T follicular helper cell (primary cell): ENCODE data around the gene SLC39A5.

Source experiments
- DNase-seq: peaks from one replicate; pipeline ENCODE4 v3.0.0-alpha.2; 2020; ENCODE audit warnings: low read depth

Gene SLC39A5

DNA sequence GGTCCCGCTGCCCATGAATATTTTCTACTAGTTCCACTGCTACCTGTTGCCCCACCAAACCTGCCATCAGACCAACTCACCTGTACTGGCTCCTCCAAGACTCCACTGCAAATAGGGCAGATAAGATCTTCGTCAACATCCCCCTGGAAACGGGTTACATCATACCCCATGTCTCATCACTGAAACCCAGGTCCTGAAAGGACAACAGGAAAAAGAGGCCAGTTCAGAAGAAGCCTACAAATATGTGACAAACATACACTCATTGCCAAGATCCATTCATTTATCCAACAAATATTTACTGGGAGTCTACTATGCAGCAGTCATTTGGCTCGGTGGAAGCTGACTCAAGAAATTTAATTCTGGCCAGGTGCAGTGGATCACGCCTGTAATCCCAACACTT lies 16.0 kb upstream of the SLC39A5 start:
- no peak for DNase-seq

DNA sequence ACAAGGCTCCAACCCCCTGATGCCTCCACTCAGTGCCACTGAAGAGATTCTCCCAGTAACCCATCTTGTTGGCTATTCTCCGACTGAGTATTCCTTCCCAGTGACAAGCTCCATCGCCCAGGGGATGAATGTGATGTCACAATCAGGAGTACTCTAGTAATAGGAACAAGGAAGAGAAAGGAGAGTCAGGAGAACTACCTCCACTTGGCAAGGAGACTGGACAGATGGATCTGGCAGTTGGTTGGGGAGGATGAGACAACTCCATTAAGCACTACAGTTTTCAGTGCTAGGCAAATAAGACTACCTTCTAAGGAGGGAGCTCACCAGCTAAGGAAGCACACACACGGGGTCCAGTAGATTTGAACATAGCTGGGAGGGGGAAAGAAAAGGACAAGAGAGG lies 13.4 kb upstream of the SLC39A5 start:
- no peak for DNase-seq

DNA sequence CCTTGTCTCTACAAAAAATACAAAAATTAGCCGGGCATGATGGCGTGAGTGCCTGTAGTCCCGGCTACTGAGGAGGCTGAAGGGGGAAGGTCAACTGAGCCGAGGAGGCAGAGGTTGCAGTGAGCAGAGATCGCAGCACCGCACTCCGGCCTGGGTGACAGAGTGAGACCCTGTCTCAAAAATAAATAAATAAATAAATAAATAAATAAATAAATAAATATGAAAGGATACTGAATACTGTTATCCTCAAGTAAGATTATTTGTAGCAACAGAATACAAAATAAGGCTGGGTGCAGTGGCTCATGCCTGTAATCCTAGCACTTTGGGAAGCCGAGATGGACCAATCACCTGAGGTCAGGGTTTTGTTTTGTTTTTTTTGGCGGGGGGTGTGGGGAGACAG lies 10.0 kb upstream of the SLC39A5 start:
- no peak for DNase-seq

DNA sequence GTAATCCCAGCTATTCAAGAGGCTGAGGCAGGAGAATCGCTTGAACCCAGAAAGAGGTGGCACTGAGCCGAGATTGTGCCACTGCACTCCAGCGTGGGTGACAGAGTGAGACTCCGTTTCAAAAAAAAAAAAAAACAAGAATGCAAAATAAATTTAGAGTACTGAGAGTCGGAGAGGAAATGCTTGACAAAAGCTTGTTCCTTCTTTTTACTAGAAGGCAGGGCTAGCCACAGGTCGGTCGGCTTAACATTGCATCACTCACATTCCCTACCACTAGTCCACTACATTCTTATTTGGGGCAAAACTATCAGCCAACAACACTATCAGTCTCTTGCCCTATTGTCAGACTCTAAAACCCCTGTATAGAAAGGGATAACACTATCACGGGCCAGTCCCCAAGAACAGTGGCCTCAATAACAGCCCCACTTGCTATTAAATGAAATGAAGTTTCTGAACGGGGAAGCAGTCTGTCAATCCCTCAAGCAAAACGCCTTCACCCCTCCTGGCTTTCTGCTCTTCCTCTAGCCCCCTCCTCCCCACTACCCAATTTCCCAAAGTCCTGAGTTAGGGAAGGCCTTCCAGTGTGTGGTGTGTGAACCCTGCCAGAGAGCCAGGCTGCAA lies 9.1 kb upstream of the SLC39A5 start:
- DNase-seq: no peak

DNA sequence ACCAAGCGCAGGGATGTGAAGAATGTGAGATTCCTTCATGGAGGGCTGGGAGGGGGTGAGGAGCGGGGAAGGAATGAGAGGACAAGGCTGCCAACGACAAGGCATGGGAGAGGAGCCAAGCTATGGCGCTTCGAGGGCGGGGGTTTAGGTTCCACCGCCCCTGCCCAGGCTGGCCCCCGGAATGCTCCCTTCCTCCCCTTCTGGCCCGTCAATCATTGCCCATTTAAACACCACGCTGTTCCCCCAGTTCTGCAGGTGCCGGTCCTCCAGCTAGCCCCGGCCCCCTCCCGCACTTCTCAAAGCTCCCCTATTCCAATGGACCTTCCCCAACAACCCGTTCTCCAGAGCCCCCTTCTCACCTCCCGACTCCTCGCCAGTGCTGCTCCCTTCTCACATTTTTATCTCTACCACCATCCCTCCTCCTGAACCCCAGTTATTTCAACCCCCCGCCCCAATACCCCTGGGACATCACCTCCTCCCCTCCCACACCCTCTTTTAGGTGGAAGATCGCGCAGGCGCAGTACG lies 8.6 kb upstream of the SLC39A5 start:
- DNase-seq: no peak

DNA sequence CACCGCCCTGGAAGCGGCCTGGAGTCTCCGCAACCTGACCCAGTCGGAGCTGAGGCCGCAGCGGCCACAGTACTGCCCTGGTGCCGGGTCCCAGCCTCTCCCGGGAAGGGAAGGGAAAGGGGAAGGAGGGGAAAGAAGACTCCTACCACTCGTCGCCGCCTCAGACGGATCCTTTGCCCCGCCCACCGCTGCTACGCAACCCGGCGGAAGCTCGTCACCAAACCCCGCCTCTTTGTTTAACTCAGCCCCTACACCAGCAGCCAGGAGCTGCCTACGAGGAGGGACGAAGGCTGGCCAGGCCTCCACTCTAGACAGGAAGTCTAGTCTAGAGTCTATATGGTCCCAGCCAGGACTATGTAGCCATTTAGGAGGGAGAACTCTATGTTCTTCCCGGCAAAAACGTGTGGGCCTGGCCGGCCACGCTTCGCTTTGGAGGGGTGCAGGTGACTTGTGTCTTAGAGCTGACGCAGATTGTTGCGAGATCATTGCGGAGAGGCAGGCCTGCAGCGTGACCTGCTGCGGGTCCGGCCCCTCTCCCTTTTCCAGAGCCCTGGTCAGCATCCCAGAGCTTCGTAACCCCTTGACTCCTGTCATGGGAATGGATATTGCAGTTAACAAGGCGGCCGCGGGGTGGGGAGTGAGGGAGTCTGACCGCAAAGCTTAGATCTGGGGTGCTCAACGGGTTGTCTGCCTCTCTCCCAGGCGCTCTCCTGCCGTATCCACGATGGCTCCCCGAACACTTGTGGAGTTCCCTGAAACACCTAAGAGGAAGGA lies 7.9 kb upstream of the SLC39A5 start, which contains the start of gene RNF41:
RNF41 (minus strand) TSS at position 166 of the 774 bp plus-strand sequence. CDS start 7,875 bp downstream, outside the sequence.
- peak; percentile 85 for DNase-seq

DNA sequence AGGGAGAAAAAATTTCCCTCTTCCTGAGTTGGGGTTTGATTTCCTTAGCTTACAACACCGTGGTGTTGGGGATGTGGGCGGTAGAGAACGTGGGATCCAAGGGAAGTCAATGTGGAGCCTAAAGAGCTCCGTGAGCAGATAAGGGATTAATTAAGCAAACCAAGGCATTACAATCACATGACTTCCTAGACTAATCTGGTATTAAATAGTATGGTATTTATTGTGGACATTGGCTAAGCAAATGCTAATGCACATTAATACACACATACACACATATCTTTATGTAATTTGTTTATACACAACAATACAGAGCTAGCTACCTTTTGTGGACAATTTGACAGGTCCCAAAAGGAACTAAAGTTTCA lies 7.3 kb upstream of the SLC39A5 start:
- no peak for DNase-seq

DNA sequence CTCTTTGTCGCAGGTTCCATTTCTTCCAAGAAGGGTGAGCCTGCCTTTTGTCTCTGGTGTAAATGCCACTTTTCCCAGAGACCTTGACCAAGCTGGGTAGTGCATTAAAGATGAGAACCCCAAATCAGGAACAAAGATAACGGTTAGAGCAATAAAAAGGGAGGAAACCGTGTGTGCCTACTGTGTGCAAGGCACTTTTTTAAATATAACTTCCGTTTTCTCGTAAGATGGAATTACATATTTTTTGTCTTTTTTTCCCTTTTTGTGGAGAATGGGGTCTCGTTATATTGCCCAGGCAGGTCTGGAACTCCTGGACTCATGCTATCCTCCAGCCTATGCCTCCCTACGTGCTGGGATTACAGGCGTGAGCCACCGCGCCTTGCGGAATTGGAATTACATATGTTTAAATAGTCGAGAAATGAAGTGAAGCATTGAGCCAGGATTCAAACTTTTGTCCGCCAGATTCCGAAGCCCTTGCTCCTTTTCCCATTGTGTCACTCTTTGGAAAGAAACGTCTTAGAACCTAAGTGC lies 6.2 kb upstream of the SLC39A5 start:
- no peak for DNase-seq

DNA sequence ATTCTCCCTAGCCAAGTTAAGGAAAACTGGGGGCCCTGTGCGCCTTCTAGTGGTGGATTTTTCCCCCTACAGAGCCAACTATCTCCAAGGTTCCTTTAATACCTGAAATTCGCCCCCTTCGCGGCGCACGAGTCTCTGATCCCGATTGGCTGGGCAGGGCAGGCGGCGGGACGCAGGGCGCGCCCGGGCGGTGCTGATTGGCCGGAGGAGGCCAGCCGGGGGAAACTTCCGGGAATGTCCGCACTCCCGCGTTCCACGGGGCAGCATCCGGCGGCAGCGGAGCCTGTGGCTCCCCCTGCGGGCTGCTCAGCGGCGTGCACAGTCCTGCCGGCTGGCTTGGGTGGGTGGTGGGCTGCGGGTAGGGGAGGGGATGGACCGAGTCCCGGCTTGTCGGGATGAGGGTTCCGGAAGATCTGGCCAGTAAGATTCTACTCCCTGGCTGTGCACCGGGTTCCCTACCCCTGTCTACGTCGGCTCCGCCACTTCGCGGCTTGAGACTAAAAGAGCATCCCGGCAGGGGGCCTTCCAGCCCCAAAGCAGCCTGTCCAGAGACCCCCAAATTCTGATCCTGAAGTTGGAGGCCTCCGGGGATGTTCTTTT lies 5.6 kb upstream of the SLC39A5 start, which contains the start of gene NABP2:
NABP2 (plus strand) TSS at position 241 of the 600 bp plus-strand sequence. CDS start 515 bp downstream, outside the sequence.
- peak; percentile 82 for DNase-seq

DNA sequence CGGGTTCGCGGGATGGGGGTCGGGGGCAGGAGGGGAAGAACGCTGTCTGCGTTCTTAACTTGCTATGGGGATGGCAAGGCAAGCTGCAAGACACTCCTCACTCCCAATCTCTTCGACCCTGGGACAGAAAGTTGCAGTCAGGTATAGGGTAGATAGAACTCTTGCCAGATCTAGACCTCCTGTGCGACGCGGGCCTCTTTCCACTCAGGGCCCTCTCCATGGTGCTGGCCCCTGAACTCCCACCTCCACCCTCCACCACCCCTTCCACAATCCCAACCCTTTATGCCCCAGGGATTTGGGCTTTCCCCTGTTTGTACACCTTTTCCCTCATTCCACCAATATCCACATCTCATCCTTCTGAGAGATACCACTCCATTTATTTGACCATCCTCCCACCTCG lies 4.9 kb upstream of the SLC39A5 start:
- no peak for DNase-seq

DNA sequence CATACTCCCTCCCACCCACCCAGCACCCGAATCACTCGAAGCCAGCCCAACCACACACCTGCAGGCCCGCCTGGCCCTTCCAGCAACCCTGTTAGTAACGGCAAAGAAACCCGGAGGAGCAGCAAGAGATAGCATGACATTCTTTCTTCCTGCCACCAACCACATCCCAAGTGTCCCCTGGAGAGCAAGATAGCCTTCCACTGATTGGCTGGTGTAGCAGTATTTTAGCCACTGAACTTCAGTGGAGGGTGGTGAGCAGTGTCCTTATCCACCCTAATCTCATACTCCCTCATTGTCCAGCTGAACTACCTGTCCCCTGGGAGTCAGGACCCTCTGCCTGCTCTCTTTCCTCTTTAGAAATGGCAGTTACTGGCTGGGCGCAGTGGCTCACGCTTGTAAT lies 769 bp upstream of the SLC39A5 start:
- DNase-seq: no peak

DNA sequence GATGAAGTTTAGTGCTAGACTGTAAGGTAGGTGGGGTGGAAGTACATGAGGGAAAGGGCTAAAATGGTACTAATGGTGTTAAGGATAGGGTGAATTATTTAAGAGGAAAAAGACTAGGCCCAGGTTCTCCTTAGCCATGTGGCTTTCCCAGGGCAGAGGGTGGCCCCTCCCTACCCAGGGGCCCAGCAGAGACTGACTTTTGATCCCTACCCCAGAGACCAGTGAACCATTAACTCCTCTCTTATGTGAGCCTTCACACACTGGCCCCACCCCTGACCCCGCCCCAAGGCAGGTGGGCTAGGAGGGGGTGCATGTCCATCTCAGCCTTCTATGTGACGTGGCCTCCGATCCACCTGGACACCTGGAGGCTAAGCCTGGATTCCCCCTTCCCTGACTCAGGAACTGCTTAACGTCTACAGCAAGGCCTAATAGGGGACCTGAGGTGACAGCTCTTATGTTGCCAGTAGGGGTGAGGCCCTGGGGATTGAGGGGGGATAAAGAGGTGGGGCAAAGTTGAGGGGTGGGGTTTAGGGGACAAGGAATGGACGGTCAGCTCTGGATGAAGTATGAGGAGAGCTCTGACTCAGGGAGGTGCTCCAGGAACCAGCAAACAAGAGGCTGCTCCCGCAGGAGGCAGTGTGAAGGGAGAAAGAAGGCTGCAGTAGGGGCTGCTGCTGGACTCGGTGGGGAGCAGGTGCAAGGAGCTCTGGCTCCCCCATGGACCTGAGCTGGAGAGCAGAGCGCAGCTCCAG lies 757 bp downstream of the SLC39A5 start:
- no peak for DNase-seq

DNA sequence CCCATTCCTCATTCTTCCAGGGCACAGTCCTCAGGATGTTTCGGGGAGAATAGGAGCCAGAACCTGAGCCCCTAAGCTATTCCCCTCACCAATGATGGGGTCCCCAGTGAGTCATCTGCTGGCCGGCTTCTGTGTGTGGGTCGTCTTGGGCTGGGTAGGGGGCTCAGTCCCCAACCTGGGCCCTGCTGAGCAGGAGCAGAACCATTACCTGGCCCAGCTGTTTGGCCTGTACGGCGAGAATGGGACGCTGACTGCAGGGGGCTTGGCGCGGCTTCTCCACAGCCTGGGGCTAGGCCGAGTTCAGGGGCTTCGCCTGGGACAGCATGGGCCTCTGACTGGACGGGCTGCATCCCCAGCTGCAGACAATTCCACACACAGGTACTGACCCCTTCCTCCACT lies 1.3 kb downstream of the SLC39A5 start:
- no peak for DNase-seq

DNA sequence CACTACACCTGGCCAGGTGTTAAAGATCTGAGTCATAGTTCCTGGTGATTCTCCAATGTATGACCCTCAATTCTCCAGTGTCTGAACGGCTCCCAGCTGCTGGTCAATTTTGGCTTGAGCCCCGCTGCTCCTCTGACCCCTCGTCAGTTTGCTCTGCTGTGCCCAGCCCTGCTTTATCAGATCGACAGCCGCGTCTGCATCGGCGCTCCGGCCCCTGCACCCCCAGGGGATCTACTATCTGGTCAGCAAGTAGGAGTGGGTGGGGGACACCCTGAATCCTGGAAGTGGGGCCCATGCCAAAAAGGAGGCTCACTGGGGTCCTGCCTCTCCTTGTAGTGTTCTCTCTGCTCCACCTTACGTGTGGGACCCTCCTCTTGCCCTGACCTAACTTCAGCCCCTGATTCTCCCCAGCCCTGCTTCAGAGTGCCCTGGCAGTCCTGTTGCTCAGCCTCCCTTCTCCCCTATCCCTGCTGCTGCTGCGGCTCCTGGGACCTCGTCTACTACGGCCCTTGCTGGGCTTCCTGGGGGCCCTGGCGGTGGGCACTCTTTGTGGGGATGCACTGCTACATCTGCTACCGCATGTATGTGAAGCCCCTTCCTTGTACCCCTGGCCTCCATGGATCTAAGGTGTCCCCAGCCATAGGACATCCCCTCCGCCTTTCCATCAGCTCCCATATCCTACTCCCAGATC lies 5.0 kb downstream of the SLC39A5 start:
- no peak for DNase-seq

DNA sequence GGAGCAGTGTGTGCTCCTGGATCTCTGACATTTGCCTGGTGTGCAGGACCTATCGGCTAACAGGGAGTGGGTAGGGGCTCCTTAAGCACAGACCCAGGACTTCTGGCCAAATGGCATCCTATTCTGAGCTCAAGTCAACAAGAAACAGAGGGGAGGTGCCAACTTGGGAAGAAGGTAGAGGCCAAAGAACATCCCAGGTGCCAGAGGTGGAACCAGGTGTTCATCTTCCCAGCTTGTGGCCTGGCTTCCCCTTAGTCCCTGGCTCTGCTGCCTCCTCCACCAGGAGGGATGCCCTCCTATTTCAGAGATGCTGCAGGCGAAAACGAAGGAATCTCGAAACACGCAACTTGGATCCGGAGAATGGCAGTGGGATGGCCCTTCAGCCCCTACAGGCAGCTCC lies 6.2 kb downstream of the SLC39A5 start:
- DNase-seq: no peak

DNA sequence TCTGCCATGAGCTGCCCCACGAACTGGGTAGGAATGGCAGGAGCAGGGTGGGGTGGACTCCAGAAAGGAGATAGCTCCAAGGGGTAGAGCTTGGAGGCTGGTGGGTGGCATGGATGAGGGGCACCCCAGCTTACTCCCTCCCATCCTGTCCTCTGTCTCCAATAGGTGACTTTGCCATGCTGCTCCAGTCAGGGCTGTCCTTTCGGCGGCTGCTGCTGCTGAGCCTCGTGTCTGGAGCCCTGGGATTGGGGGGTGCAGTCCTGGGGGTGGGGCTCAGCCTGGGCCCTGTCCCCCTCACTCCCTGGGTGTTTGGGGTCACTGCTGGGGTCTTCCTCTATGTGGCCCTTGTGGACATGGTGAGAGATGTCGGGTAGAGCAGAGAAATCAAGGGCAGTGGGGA lies 7.1 kb downstream of the SLC39A5 start:
- DNase-seq: no peak

DNA sequence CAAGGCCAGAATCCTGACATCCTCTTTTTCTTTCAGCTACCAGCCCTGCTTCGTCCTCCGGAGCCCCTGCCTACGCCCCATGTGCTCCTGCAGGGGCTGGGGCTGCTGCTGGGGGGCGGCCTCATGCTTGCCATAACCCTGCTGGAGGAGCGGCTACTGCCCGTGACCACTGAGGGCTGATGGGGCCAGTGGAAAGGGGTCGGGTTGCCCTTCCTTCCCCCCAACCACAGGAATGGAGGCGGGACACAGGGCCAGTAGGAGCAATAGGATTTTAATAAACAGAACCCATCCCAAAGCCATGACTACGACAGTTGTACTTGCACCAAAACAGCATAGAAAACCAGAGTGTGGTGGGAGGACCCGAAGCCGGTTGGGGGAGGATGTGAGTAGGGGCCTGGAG lies 7.7 kb downstream of the SLC39A5 start:
- DNase-seq: no peak

DNA sequence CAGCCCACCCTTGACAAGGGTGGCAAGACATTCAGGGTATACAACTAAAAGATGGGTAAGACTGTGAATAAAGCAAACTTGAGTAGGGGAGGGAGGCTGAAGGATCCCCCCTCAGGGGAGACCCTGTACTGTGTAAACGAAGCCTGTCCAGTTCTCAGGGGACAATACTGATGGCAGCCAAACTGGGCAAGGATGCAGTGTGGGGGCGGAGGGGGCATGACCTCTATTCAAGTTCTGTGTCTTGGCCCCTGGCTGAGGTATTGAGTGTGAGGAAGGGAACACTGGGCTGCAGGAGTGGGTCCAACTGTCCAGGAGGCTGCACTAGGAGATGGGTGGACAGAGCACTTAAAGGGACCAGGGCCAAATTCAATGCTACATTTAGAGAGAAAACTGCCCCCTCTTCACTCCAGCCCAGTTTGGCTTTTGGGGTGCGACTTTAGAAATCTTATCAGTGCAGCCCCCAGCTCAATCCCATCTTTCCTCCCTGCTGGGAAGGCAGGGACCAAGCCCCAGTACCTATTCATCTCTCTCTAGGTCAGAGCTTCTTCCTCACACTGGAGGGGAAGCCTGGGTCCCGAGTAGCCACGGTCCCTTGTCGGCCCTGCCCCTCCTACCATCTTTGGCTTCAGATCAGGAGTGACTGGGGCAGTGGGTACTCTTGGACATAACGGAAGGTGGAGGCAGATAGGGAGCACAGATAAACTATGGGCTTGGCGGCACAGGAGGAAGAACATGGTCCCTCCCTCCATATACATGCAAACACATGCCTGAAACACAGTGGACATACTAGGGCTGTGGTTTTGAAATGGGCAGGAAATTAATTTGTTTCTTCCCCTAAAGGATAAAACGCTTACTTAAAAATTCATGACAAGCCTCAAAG lies 11.8 kb downstream of the SLC39A5 start:
- no peak for DNase-seq

DNA sequence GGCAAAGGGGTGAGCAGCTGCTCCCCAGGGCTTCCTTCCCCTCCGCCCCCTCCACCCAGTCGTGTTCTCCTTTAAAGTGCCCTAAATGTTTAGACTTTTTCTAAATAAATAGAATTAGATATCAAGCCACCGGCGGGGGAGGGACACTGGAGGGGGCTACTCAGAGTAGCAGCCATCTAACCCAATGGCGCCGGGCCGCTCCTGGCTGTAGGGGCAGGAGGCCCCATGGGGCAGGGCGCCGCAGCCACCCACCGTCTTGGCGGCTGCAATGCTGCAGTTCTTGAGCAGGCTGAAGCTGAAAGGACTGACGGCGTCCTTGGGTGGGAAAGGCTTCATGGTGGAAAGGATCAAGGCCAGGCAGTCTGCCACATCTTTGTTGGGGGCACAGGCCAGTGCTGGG lies 13.1 kb downstream of the SLC39A5 start:
- no peak for DNase-seq

DNA sequence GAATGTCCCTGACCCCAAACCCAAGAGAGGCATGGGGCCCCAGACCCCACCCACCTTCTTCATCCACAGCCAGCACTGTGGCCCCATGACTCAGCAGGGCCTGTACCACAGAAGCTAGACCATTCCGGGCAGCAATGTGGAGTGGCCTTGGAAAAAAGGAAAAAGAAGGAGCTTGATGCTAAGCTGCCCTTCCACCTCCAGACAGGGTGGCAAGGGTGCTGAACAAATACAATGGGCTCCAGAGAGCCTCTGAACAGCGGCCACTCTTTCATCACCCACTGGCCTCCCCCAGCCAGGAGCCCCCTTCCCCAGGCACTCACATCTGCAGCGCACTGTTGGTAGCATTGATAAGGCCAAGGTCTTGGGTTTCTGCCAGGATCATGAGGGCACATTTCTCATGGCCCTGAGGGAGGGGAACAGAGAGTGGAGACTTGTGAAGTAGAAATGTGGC lies 13.9 kb downstream of the SLC39A5 start:
- DNase-seq: no peak
